Suprapubic skin (tissue), 4 donors: ENCODE results near the gene ABCC1. TPM values are rescaled to one million over a fixed set of nuclear protein-coding genes. Genes with fewer than 3 reads are reported as not detected.

Source experiments
- DNase-seq, 2 donors: peaks; one replicate each; pipeline ENCODE4 v3.0.0-alpha.2; 2019; ENCODE audit warnings: low spot score in 2 of 2
- H3K27ac ChIP-seq: fragments of 200-600 bp; sonication (generic); one replicate; pipeline ENCODE4 v1.5.1; 2019
- H3K27me3 ChIP-seq: fragments of 200-600 bp; sonication (generic); one replicate; pipeline ENCODE4 v1.5.1; 2019
- H3K36me3 ChIP-seq: fragments of 200-600 bp; sonication (generic); one replicate; pipeline ENCODE4 v1.5.1; 2019
- H3K4me1 ChIP-seq: fragments of 200-600 bp; sonication (generic); one replicate; pipeline ENCODE4 v1.5.1; 2019
- H3K4me3 ChIP-seq: fragments of 200-600 bp; sonication (generic); one replicate; pipeline ENCODE4 v1.5.1; 2019; ENCODE audit warnings: mild to moderate bottlenecking
- H3K9me3 ChIP-seq: fragments of 200-600 bp; sonication (generic); one replicate; pipeline ENCODE4 v1.5.1; 2019
- EP300 ChIP-seq: sonication (generic); formaldehyde crosslinking; IDR thresholded peaks from one replicate; pipeline ENCODE4 v1.6.1; 2017; ENCODE audit warnings: antibody characterized with exemption
- POLR2A ChIP-seq, 2 donors: fragments of 450-650 bp; IDR thresholded peaks; one replicate each; pipeline ENCODE4 v1.6.1; 2017; ENCODE audit warnings: antibody characterized with exemption in 2 of 2, mild to moderate bottlenecking in 2 of 2, moderate library complexity in 2 of 2
- POLR2AphosphoS5 ChIP-seq, 3 donors: sonication (generic); formaldehyde crosslinking; IDR thresholded peaks; one replicate each; pipeline ENCODE4 v1.6.1; 2017; ENCODE audit warnings: antibody characterized with exemption in 3 of 3
- WGBS: methylation state at CpG from one replicate; pipeline ENCODE4 v1.1.5; 2018; 5-methylcytosine and 5-hydroxymethylcytosine counted together
- total RNA-seq, 4 donors: library from RNA; depleted of rRNA; stranded (reverse); fragments of >200 nt; gene quantifications; one replicate each; pipeline ENCODE4 v1.1.0, GENCODE V29; 2016
- TF ChIP-seq, protein P1 (sequence below), 2 donors: fragments of 200-600 bp in 1 of 2; fragments of 450-650 bp in 1 of 2; sonication (generic) in 1 of 2; IDR thresholded peaks; one replicate each; pipeline ENCODE4 v1.5.1; 2016 to 2019; ENCODE audit warnings: antibody characterized with exemption in 2 of 2, mild to moderate bottlenecking in 1 of 2, moderate library complexity in 1 of 2

The ABCC1 gene
- total RNA-seq, 4 donors from 2014 or later: 22.1 to 37.4 (median 27.2) TPM

DNA sequence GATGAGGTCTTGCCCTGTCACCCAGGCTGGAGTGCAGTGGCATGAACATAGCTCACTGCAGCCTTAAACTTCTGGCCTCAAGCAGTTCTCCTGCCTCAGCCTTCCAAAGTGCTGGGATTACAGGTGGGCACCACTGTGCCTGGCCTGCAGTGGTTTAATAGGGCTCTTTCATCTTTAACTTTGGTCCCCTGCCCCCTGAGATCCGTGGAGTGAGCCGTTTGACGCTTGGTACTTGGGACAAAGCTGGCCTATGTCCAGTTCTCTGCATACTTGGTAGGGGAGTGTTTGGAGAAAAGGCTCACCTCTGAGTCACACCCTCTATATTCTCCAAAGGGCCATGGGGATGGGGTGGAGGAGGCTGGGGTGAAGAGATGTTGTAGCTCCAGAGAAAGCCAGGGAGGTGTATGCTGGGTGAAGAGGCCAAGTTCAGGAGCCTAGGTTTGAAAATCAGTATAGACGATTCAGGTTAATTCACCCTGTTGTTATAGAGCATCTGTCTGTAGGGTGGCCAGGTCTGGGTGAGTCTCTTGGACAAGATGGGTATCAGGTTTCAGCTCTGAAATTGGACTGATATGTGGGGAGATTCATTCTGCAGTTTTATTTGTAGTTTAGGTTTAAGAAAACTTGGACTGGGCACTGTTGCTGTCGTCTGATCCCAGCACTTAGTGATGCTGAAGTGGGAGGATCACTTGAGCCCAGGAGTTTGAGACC, 17.6 kb downstream of the ABCC1 start:
- Histone ChIP-seq H3K9me3 (no peaks in the 10 kb centered on the region), H3K4me1 (peaks cover 14% of the 10 kb centered on the region), H3K27ac (no peak overlapping the region), H3K36me3 (no peaks in the 10 kb centered on the region), H3K27me3 (no peaks in the 10 kb centered on the region), H3K4me3 (no peak overlapping the region)
- no peak for DNase-seq
- TF ChIP-seq, protein P1, sequence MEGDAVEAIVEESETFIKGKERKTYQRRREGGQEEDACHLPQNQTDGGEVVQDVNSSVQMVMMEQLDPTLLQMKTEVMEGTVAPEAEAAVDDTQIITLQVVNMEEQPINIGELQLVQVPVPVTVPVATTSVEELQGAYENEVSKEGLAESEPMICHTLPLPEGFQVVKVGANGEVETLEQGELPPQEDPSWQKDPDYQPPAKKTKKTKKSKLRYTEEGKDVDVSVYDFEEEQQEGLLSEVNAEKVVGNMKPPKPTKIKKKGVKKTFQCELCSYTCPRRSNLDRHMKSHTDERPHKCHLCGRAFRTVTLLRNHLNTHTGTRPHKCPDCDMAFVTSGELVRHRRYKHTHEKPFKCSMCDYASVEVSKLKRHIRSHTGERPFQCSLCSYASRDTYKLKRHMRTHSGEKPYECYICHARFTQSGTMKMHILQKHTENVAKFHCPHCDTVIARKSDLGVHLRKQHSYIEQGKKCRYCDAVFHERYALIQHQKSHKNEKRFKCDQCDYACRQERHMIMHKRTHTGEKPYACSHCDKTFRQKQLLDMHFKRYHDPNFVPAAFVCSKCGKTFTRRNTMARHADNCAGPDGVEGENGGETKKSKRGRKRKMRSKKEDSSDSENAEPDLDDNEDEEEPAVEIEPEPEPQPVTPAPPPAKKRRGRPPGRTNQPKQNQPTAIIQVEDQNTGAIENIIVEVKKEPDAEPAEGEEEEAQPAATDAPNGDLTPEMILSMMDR (IDR thresholded peaks at IDR 0.05): no peak
- TF ChIP-seq EP300 (no peak), POLR2A (IDR thresholded peaks at IDR 0.05) (no peak)
- WGBS: 22% methylated on average over 5 of the region's 5 CpGs

DNA sequence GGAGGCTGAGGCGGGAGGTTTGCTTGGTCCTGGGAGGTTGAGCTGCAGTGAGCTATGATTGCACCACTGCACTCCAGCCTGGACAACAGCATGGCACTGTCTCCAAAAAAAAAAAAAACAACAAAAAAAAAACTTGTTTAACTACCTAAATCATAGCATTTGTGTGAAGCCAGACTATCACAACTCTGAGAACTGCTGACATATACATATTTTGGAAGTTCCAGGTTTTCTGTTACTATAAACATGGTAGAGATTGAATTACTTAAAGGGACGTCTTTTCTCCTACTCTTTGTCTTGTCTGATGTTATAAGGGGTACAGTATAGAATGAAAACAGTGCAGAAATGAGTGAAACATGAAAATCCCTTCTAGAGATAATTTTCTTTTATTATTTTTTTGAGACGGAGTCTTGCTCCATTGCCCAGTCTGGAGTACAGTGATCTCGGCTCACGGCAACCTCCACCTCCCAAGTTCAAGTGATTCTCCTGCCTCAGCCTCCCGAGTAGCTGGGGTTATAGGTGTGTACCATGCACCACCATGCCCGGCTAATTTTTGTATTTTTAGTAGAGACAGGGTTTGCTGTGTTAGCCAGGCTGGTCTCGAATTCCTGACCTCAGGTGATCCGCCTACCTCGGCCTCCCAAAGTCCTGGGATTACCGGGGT, 18.4 kb downstream of the ABCC1 start:
- Histone ChIP-seq H3K4me1 (peaks cover 14% of the 10 kb centered on the region), H3K36me3 (no peaks in the 10 kb centered on the region), H3K27ac (no peak overlapping the region), H3K27me3 (no peaks in the 10 kb centered on the region), H3K4me3 (no peak overlapping the region), H3K9me3 (no peaks in the 10 kb centered on the region)
- no peak for DNase-seq
- WGBS: 96% methylated on average over 11 of the region's 11 CpGs
- TF ChIP-seq POLR2AphosphoS5 (IDR thresholded peaks at IDR 0.05): no peak
- TF ChIP-seq, protein P1 (IDR thresholded peaks at IDR 0.05): no peak
- no peak for TF ChIP-seq EP300
- TF ChIP-seq POLR2A (IDR thresholded peaks at IDR 0.05): no peak

DNA sequence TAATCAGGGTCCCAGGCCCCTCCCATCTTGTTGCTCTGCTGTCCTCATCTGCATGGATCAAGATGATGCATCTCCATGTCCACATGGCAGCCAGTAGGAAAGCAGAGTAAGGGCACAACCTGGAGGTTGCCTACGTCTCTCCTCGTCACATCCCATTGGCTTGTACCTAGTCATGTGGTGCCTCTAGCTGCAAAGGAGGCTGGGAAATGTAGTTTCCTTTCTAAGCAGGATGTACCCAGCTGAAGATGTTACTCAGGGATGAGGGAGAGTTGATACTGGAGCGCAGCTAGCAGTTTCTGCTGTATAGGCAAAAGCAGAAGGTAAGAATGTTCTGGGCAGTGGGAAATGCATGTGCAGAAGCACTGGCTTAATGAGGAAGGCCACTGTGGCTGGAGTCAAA, 20.8 kb downstream of the ABCC1 start:
- H3K36me3 ChIP-seq: no peaks in the 10 kb centered on the region
- no peaks in the 10 kb centered on the region for H3K27me3 ChIP-seq
- 95% methylated on average over 3 of the region's 3 CpGs for WGBS
- H3K27ac ChIP-seq: no peak overlapping the region
- no peaks in the 10 kb centered on the region for H3K9me3 ChIP-seq
- TF ChIP-seq POLR2AphosphoS5 (IDR thresholded peaks at IDR 0.05) (no peak), POLR2A (IDR thresholded peaks at IDR 0.05) (no peak), EP300 (no peak)
- TF ChIP-seq, protein P1 (IDR thresholded peaks at IDR 0.05): no peak
- peaks cover 18% of the 10 kb centered on the region for H3K4me1 ChIP-seq
- no peak for DNase-seq
- no peak overlapping the region for H3K4me3 ChIP-seq

DNA sequence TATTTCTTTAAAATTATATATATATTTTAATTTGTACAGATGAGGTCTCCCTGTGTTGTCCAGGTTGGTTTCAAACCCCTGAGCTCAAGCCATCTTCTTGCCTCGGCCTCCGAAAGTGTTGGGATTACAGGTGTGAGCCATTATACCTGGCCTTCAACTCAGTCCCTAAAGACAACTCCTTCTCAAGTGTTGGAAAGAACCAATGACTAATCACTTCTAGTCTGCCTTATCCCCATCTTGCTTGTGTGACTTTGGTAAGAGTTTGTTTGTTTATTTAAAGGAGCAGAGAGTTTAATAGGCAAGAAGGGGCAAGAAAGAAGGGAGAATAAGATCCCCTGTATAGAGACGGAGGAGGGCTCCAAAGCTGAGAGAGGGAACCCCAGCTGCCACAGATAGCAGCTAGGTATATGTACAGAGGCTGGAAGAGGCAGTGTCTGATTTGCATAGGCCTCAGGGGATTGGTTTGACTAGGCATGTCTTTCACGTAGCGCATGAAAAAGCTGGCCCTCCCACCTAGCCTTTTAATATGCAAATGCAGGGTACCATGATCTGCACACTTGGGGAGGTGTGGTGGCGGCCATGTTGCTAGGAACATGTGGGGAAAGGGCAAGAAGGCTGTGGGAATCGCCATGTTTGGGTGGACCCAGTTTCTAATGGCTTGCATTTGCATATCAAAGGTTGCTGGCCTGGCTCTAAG, 21.5 kb downstream of the ABCC1 start:
- Histone ChIP-seq H3K9me3 (no peaks in the 10 kb centered on the region), H3K4me3 (no peak overlapping the region), H3K27ac (no peak overlapping the region), H3K4me1 (peaks cover 24% of the 10 kb centered on the region), H3K36me3 (no peaks in the 10 kb centered on the region), H3K27me3 (no peaks in the 10 kb centered on the region)
- WGBS: 89% methylated on average over 7 of the region's 7 CpGs
- TF ChIP-seq POLR2A (IDR thresholded peaks at IDR 0.05) (no peak), POLR2AphosphoS5 (IDR thresholded peaks at IDR 0.05) (no peak), EP300 (no peak)
- DNase-seq: no peak

DNA sequence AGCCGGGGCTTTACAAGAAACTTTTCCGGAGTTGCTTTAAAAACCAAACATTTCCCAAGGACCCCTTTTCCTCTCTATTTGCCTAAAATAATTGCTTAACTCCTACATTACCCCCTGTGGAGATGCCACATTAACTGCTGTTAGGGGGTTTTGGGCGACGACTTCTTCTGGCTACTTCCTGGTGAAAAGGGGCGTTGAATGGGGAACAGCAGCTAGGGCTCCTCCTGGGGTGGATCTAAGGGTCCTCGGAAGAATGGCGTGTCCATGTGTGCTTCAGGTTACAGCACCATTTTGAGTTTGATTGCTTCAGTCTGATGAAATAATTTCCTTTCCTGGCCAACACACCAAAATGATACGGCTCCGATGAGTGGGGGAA, 22.0 kb downstream of the ABCC1 start:
- Histone ChIP-seq H3K27ac (no peak overlapping the region), H3K9me3 (no peaks in the 10 kb centered on the region), H3K36me3 (no peaks in the 10 kb centered on the region), H3K27me3 (no peaks in the 10 kb centered on the region), H3K4me1 (peaks cover 29% of the 10 kb centered on the region), H3K4me3 (no peak overlapping the region)
- 90% methylated on average over 9 of the region's 9 CpGs for WGBS
- no peak for DNase-seq
- TF ChIP-seq, protein P1 (IDR thresholded peaks at IDR 0.05): no peak
- no peak for TF ChIP-seq POLR2A (IDR thresholded peaks at IDR 0.05)
- no peak for TF ChIP-seq EP300
- no peak for TF ChIP-seq POLR2AphosphoS5 (IDR thresholded peaks at IDR 0.05)
